Occipital lobe (tissue), 2 donors: ENCODE data around the gene SYNGR3. TPM values are rescaled to one million over a fixed set of nuclear protein-coding genes. Genes with fewer than 3 reads are reported as not detected.
"Not testable (repeated sequence)": the region's sequence is repeated elsewhere in the genome, so short reads cannot be mapped to it uniquely, and the experiment has no call there.

ENCODE experiments used
- DNase-seq: peaks from one replicate; lab custom pipeline; 2025; lab: John Stamatoyannopoulos, UW
- total RNA-seq: library from RNA; depleted of rRNA; stranded (reverse); fragments of >200 nt; gene quantifications from one replicate; pipeline ENCODE4 v1.2.3, GENCODE V29; 2014

Gene SYNGR3
- total RNA-seq, 1 donor from 2014 or later: 81.3 TPM

GRCh38 chr16:2027024-2028010 lies 37.5 kb downstream of the SYNGR3 start:
- no peak for DNase-seq

- DNase-seq: no peak
Measured at GRCh38 chr16:2028146-2028545, 38.4 kb downstream of the SYNGR3 start.

GRCh38 chr16:2028620-2029220 lies 39.0 kb downstream of the SYNGR3 start:
- no peak for DNase-seq

- no peak for DNase-seq
Measured at GRCh38 chr16:2029350-2029749, 39.6 kb downstream of the SYNGR3 start.

- DNase-seq: no peak
Measured at GRCh38 chr16:2030036-2030435, 40.3 kb downstream of the SYNGR3 start.

- DNase-seq: no peak
Measured at GRCh38 chr16:2031081-2031577, 41.4 kb downstream of the SYNGR3 start.

GRCh38 chr16:2032285-2033056 lies 42.7 kb downstream of the SYNGR3 start:
- DNase-seq: peak; percentile 43

- DNase-seq: peak; percentile 76
Measured at GRCh38 chr16:2033057-2033908, 43.5 kb downstream of the SYNGR3 start.

- not testable (repeated sequence) for DNase-seq
Measured at GRCh38 chr16:2033909-2034695, 44.3 kb downstream of the SYNGR3 start.

- no peak for DNase-seq
Measured at GRCh38 chr16:2034696-2035430, 45.1 kb downstream of the SYNGR3 start.

- no peak for DNase-seq
Measured at GRCh38 chr16:2035431-2036199, 45.8 kb downstream of the SYNGR3 start.

- no peak for DNase-seq
Measured at GRCh38 chr16:2036200-2036966, 46.6 kb downstream of the SYNGR3 start.

GRCh38 chr16:2037115-2037514 lies 47.3 kb downstream of the SYNGR3 start:
- DNase-seq: no peak

GRCh38 chr16:2037647-2038381 lies 48.0 kb downstream of the SYNGR3 start:
- no peak for DNase-seq

GRCh38 chr16:2038382-2039231 lies 48.8 kb downstream of the SYNGR3 start:
- no peak for DNase-seq
